GM18909 (cell line): Measurements from ENCODE around the gene CCDC18.
"Not testable (repeated sequence)": the region's sequence is repeated elsewhere in the genome, so short reads cannot be mapped to it uniquely, and the experiment has no call there.

ENCODE experiments used
- ATAC-seq: cut with Tn5 transposase; IDR thresholded peaks from one replicate; pipeline ENCODE4 v1.9.1; 2021; ENCODE audit warnings: mild to moderate bottlenecking; ENCODE audit not compliant: unreplicated experiment, poor library complexity

Gene CCDC18

GRCh38 chr1:93180723-93181613, at the start of gene CCDC18:
Gene CCDC18, plus strand, starts transcription at chr1:93180724. Its CDS starts 2,638 bp downstream, at chr1:93183362.
- ATAC-seq: peak; percentile 12

- no peak for ATAC-seq
Observed at GRCh38 chr1:93132638-93133037, 47.9 kb upstream of the CCDC18 start.

GRCh38 chr1:93136445-93136844, 44.1 kb upstream of the CCDC18 start:
- ATAC-seq: no peak

- no peak for ATAC-seq
Observed at GRCh38 chr1:93137604-93138292, 42.8 kb upstream of the CCDC18 start.

GRCh38 chr1:93140106-93140505, 40.4 kb upstream of the CCDC18 start:
- ATAC-seq: no peak

GRCh38 chr1:93142161-93142560, 38.4 kb upstream of the CCDC18 start:
- no peak for ATAC-seq

- no peak for ATAC-seq
Observed at GRCh38 chr1:93143136-93143535, 37.4 kb upstream of the CCDC18 start.

- ATAC-seq: no peak
Observed at GRCh38 chr1:93143769-93144168, 36.8 kb upstream of the CCDC18 start.

- no peak for ATAC-seq
Observed at GRCh38 chr1:93148001-93148400, 32.5 kb upstream of the CCDC18 start.

GRCh38 chr1:93150729-93151128, 29.8 kb upstream of the CCDC18 start:
- ATAC-seq: no peak

- ATAC-seq: no peak
Observed at GRCh38 chr1:93151474-93151873, 29.1 kb upstream of the CCDC18 start.

- ATAC-seq: no peak
Observed at GRCh38 chr1:93152835-93153234, 27.7 kb upstream of the CCDC18 start.

GRCh38 chr1:93154898-93155297, 25.6 kb upstream of the CCDC18 start:
- ATAC-seq: no peak

GRCh38 chr1:93155335-93155734, 25.2 kb upstream of the CCDC18 start:
- no peak for ATAC-seq

- ATAC-seq: no peak
Observed at GRCh38 chr1:93159337-93159736, 21.2 kb upstream of the CCDC18 start.

GRCh38 chr1:93163314-93163713, 17.2 kb upstream of the CCDC18 start:
- not testable (repeated sequence) for ATAC-seq

- ATAC-seq: no peak
Observed at GRCh38 chr1:93164816-93165215, 15.7 kb upstream of the CCDC18 start.

GRCh38 chr1:93165895-93166294, 14.6 kb upstream of the CCDC18 start:
- ATAC-seq: not testable (repeated sequence)

- ATAC-seq: no peak
Observed at GRCh38 chr1:93167006-93167405, 13.5 kb upstream of the CCDC18 start.

- not testable (repeated sequence) for ATAC-seq
Observed at GRCh38 chr1:93170141-93170678, 10.3 kb upstream of the CCDC18 start.

- ATAC-seq: no peak
Observed at GRCh38 chr1:93171549-93172034, 8.9 kb upstream of the CCDC18 start.
